Mesodermal cell (in vitro differentiated cells): Measurements from ENCODE around the gene FNTB.

Experiments used
- H3K27ac ChIP-seq: 2 replicates; pipeline ENCODE4 v1.7.0; 2013; ENCODE audit warnings: mild to moderate bottlenecking, low read depth, low read length, moderate library complexity; ENCODE audit not compliant: severe bottlenecking
- H3K36me3 ChIP-seq: 2 replicates; pipeline ENCODE4 v1.7.1; 2013; ENCODE audit warnings: mild to moderate bottlenecking, low read length, moderate library complexity; ENCODE audit not compliant: control insufficient read depth, insufficient read depth
- H3K4me1 ChIP-seq: one replicate; pipeline ENCODE4 v1.7.1; 2013; ENCODE audit warnings: mild to moderate bottlenecking, low read length; ENCODE audit not compliant: insufficient read depth, control insufficient read depth, poor library complexity, severe bottlenecking
- H3K4me3 ChIP-seq: 2 replicates; pipeline ENCODE4 v1.7.0; 2013; ENCODE audit warnings: low read length, control low read depth, mild to moderate bottlenecking; ENCODE audit not compliant: insufficient read depth, poor library complexity, severe bottlenecking; ENCODE audit errors: extremely low read depth
- H3K9me3 ChIP-seq: 2 replicates; pipeline ENCODE4 v1.7.1; 2013; ENCODE audit warnings: mild to moderate bottlenecking, low read length, moderate library complexity; ENCODE audit not compliant: control insufficient read depth
- WGBS, 2 experiments: methylation state at CpG; one replicate each; pipeline ENCODE4 v1.1.5; 2013; ENCODE audit warnings: missing lambda C conversion rate in 2 of 2; ENCODE audit not compliant: insufficient coverage in 2 of 2; 5-methylcytosine and 5-hydroxymethylcytosine counted together

FNTB gene

DNA sequence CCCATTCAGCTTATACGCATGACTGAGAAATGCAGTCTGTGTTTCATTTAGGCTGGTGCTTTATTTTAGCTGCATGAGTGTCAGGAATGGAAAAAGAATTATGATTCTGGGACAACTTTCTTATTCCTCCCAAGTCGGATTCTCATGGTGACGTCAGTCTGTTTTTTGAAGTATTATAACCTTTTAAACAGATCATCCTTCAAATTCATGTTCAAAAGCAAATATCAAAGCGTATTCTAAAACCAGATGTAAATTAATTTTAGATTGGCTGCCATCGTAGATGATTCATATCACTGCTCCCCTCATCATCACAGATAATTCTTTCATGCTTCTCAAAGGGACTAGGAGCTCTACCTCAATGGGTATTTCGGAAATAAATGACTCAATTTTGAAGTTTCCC, 15.0 kb downstream of the FNTB start:
- Histone ChIP-seq H3K36me3 (peaks cover 5% of the 10 kb centered on the region), H3K27ac (no peak overlapping the region), H3K9me3 (no peaks in the 10 kb centered on the region), H3K4me1 (peaks cover 10% of the 10 kb centered on the region), H3K4me3 (no peak overlapping the region)
- 93% methylated on average over 3 of the region's 6 CpGs; no CpG with 5 or more reads in 1 of the 2 experiments for WGBS, 2 experiments

DNA sequence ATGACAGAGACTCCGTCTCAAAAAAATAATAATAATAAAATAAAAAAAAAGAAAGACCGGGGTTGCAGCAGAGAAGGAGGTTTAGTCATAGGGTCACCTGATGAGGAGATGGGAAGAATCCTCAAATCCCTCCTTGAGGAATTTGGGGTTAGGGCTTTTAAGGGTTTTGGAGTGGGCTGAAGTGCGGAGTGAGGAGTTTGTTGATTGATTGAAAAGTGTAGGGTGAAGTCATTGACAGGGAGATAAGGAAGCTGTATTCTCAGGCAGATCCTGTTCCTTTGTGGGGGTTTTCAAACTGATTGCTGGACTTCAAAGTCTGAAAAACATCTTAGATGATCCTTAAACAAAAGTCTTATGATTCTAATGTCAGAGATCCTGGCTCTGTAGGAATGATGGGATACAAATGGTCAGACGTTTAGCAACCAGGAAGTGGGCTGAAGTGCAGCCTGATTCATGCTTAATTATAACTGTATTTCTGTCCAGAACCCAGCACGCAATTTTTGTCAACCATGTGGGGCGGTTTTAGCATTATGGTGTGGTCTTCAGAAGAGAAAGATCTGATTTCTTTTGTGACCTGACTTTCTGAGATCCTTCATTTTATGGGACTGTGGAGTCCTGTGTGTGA, 16.0 kb downstream of the FNTB start:
- Histone ChIP-seq H3K27ac (no peak overlapping the region), H3K4me1 (peaks cover 14% of the 10 kb centered on the region), H3K36me3 (peaks cover 5% of the 10 kb centered on the region), H3K9me3 (no peaks in the 10 kb centered on the region), H3K4me3 (no peak overlapping the region)
- WGBS, 2 experiments, result 90 to 93% methylated on average over 4 to 5 of the region's 6 CpGs

DNA sequence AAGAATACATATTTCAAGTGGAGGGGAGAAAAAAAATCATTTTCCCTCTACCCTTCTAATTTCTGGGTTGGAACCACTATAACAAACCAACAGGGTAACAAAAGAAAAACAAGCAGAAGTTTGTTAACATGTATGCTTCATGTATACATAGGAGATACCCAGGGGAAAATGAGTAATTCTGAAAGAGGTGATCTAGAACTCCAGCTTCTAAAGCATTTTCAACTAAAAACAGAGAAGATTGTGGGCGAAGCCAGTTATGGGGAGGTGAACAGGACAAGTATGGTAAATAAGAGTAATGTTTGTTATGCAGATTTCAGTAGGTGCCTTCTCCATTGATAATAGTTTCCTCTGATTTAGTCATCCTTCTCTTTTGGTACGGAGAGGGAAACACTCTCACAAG, 16.7 kb downstream of the FNTB start:
- Histone ChIP-seq H3K27ac (no peak overlapping the region), H3K4me3 (no peak overlapping the region), H3K4me1 (peaks cover 15% of the 10 kb centered on the region), H3K36me3 (peaks cover 9% of the 10 kb centered on the region), H3K9me3 (no peaks in the 10 kb centered on the region)
- no CpG with 5 or more reads among the region's 2 CpGs for WGBS, 2 experiments

DNA sequence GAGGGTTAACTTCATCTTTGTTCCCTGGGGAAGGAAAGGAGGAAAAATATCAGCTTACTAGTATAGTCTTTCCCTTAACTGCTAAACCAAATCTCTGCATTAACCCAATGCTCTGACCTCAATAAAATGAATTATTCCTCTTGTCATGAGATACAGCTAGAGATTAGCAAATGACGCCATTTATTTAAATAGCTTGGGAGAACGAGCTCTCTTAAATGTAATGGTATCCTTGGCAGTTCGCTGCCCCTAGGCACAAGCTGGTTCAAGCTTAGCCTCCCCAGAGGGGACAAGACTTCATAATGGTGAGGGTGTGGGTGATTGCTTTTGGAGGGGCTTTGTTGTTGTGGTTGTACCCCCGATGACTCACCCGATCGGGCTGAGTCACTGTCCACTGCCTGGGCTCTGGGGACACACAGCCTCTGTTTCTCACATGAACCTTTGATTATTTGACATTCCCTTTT, 19.6 kb downstream of the FNTB start:
- no peak overlapping the region for H3K4me3 ChIP-seq
- H3K36me3 ChIP-seq, result peaks cover 19% of the 10 kb centered on the region
- WGBS, 2 experiments, result 78 to 91% methylated on average over 3 to 5 of the region's 6 CpGs
- no peaks in the 10 kb centered on the region for H3K9me3 ChIP-seq
- H3K27ac ChIP-seq, result peak overlapping the region; percentile 47
- peaks cover 17% of the 10 kb centered on the region for H3K4me1 ChIP-seq

DNA sequence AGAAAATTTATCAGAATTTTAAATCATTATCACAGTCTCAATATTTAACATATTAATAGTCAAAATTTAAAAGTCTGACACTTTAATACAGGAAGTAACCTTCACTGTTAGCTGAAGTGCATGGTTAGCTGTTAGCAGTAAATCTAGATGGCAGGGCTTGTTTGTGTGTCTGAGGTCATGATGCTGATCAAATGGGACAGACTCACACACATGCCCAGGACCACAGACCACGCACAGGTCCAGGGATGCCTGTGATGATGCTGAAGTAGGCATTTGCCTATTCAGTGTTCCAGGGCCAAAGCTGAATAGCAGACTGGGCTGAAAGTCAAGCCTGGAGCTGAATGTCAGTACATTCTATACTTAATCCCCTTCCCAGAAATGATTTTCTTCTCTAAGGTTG, 20.5 kb downstream of the FNTB start:
- Histone ChIP-seq H3K9me3 (no peaks in the 10 kb centered on the region), H3K4me3 (no peak overlapping the region), H3K4me1 (peaks cover 17% of the 10 kb centered on the region), H3K27ac (no peak overlapping the region), H3K36me3 (peaks cover 19% of the 10 kb centered on the region)
- 86 to 90% methylated on average over 1 of the region's 1 CpG for WGBS, 2 experiments

DNA sequence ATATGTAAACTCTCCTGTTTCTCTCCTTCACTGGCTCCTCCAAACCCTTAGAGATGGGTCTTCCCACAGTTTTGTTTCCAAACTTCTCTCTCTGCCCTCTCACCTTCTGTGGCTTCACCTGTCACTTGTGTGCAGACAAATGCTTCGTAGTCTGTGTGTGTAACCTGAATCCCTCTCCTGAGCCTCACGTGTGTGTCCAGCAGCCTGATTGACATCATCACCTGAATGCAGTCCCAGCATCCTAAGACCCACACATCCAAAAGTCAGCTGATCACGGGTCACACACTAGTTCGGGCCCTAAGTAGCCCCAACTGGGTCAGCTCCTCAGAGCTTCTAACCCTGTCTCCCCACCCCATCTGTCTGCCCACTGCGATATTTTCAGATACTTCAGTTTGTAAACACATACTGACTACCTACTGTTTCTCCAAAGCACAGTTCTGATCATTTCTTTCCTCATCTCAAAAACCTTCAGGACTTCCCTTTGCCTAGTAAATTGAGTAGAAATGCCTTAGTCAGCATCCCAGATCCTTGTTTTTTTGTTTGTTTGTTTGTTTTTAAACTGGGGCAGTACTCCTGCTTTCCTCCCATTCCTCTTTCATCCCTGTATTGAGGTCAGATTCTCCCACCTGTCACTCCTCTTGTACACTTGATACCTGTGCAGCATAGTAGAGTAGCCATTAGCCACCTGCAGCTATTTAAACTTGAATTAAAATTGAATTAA, 23.7 kb downstream of the FNTB start:
- Histone ChIP-seq H3K27ac (no peak overlapping the region), H3K4me3 (no peak overlapping the region), H3K9me3 (no peaks in the 10 kb centered on the region), H3K4me1 (peaks cover 10% of the 10 kb centered on the region), H3K36me3 (peaks cover 32% of the 10 kb centered on the region)
- WGBS, 2 experiments, result 93 to 95% methylated on average over 5 of the region's 5 CpGs

DNA sequence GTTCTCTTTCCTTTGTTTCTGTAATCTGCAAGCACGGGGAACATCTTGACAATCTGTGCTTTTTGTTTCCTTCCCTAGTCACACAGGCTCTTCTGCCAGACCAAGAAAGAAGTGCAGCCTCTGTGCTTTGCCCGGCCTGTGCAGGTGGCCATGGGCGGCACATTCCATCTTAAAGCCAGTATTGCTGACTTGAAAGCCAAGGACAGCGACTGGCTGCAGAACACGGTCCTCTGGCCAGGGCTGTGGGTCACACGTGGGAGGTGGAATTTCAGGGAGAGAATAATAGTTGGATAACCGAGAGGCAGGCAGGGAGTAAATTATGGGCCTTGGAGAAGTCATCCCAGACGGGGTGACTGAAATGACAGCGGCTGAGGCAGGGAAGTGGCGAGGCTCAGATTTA, 24.8 kb downstream of the FNTB start:
- 89 to 94% methylated on average over 10 of the region's 10 CpGs for WGBS, 2 experiments
- Histone ChIP-seq H3K27ac (no peak overlapping the region), H3K36me3 (peaks cover 40% of the 10 kb centered on the region), H3K4me3 (no peak overlapping the region), H3K9me3 (no peaks in the 10 kb centered on the region), H3K4me1 (peaks cover 8% of the 10 kb centered on the region)

DNA sequence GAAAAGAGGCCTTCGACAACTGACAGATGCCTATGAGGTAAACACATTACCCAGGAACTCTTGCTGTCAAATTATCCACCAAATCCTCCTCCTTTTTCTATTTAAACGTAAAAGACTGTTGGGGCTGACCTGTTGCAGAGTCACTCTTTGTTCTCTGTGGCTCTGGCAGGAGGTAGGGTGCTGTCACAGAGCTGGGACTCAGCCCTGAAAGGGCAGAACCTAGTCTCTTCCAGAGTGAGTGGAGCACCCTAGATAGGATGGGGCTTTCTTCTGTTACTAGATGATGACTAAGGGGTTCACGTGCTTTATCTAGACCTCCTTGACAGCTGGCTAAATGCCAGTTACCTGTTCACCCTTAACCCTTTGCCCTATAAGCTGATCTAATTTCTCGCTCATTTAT, 25.7 kb downstream of the FNTB start:
- Histone ChIP-seq H3K4me1 (peaks cover 3% of the 10 kb centered on the region), H3K36me3 (peaks cover 46% of the 10 kb centered on the region), H3K4me3 (no peak overlapping the region), H3K27ac (no peak overlapping the region), H3K9me3 (no peaks in the 10 kb centered on the region)
- 84 to 97% methylated on average over 3 of the region's 4 CpGs for WGBS, 2 experiments

DNA sequence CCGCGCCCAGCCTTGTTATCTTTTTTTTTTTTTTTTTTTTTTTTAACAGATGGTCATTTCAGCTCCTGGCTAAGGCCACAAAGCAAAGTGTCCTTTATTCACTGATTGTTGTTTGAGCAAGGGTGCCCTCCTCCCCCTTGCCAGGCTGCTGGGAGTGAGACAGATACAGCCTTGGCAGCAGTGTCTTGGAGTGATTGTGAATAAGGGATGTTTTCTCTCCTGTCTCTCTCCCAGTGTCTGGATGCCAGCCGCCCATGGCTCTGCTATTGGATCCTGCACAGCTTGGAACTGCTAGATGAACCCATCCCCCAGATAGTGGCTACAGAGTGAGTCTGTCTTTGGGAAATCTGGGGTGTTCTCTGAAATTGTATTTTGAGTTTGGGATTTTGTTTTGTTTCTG, 28.7 kb downstream of the FNTB start:
- Histone ChIP-seq H3K9me3 (no peaks in the 10 kb centered on the region), H3K27ac (no peak overlapping the region), H3K36me3 (peaks cover 34% of the 10 kb centered on the region), H3K4me3 (no peak overlapping the region), H3K4me1 (no peaks in the 10 kb centered on the region)
- 100% methylated on average over 2 of the region's 3 CpGs; no CpG with 5 or more reads in 1 of the 2 experiments for WGBS, 2 experiments

DNA sequence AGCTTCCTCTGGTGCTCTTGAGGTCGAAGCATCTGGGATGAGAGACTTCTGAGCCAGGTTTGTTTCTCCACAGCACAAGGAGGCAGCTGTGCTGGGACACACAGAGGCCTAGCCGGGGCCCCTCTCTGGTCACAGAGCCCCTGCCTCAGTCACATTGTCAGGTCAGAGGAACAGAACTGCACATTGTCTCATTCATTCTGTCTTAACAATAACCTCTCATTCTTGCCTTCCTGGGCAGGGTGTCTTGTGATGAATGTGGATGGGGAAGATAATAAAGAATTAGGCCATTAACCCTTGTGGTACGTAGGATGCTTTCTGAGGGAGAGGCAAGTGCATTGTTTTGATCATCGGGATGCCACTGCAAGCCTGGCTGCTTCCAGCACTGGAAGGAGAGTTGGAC, 29.8 kb downstream of the FNTB start:
- Histone ChIP-seq H3K27ac (no peak overlapping the region), H3K4me1 (no peaks in the 10 kb centered on the region), H3K9me3 (no peaks in the 10 kb centered on the region), H3K36me3 (peaks cover 34% of the 10 kb centered on the region), H3K4me3 (no peak overlapping the region)
- 94 to 96% methylated on average over 2 to 4 of the region's 4 CpGs for WGBS, 2 experiments

DNA sequence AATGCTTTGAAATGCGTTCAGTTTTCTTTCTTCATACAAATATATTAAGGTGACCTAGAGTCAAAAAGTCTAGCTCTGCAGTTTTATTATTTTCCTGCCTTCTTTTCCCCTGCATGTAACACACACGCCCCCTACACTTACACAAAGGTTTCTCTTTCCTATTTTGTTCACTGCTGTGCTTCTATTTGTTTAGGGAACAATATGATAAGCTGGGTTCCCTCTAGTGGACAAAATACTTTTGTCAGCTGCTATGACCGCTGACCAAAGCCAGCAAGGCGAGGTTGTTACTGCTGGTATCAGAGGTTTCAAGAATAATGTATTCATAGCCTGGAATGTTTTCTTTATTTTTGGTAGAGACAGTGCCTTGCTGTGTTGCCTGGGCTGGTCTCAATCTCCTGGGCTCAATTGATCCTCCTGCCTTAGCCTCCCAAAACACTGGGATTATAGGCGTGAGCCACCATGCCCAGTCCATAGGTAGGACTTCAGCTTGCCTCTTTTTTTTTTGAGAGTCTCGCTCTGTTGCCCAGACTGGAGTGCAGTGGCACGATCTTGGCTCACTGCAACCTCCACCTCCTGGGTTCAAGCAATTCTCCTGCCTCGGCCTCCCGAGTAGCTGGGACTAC, 33.4 kb downstream of the FNTB start:
- Histone ChIP-seq H3K36me3 (peaks cover 15% of the 10 kb centered on the region), H3K4me1 (no peaks in the 10 kb centered on the region), H3K9me3 (no peaks in the 10 kb centered on the region), H3K4me3 (no peak overlapping the region), H3K27ac (no peak overlapping the region)
- WGBS, 2 experiments, result 75% methylated on average over 4 of the region's 9 CpGs
